LNCaP clone FGC (cell line): ENCODE results near the gene ICAM2.

Experiments used
- DNase-seq: peaks from one replicate; pipeline ENCODE4 v3.0.0-alpha.2; 2011; ENCODE audit warnings: low read depth
- H3K4me3 ChIP-seq: 2 replicates; pipeline ENCODE4 v1.5.1; 2011; ENCODE audit warnings: mild to moderate bottlenecking, low read depth, low read length, control low read depth
- CTCF ChIP-seq: IDR thresholded peaks from 2 replicates; pipeline ENCODE4 v1.5.1; 2012; ENCODE audit warnings: mild to moderate bottlenecking; ENCODE audit not compliant: control insufficient read depth, insufficient read depth; ENCODE audit errors: extremely low read depth

ICAM2 gene

GRCh38 chr17:64048805-64049204, 28.4 kb upstream of the ICAM2 start:
- no peak for DNase-seq
- no peak for TF ChIP-seq CTCF
- no peak overlapping the region for H3K4me3 ChIP-seq

- TF ChIP-seq CTCF = no peak
- no peak overlapping the region for H3K4me3 ChIP-seq
- no peak for DNase-seq
Measured at GRCh38 chr17:64045176-64045575, 24.7 kb upstream of the ICAM2 start.

- no peak for TF ChIP-seq CTCF
- no peak for DNase-seq
- H3K4me3 ChIP-seq = no peak overlapping the region
Measured at GRCh38 chr17:64042700-64043485, 22.5 kb upstream of the ICAM2 start.

- H3K4me3 ChIP-seq = no peak overlapping the region
- no peak for DNase-seq
- TF ChIP-seq CTCF = no peak
Measured at GRCh38 chr17:64041912-64042311, 21.5 kb upstream of the ICAM2 start.

- no peak overlapping the region for H3K4me3 ChIP-seq
- TF ChIP-seq CTCF = no peak
- no peak for DNase-seq
Measured at GRCh38 chr17:64040206-64040605, 19.8 kb upstream of the ICAM2 start.

- no peak for TF ChIP-seq CTCF
- H3K4me3 ChIP-seq = no peak overlapping the region
- no peak for DNase-seq
Measured at GRCh38 chr17:64039106-64039400, 18.6 kb upstream of the ICAM2 start.
